ENCODE measurements around the gene KLHDC8A. TPM values are rescaled to one million over a fixed set of nuclear protein-coding genes. Genes with fewer than 3 reads are reported as not detected.
A peak's percentile ranks its signal among the peaks of the same experiment; 100 is the strongest.

Gene KLHDC8A
- total RNA-seq, 2 donors from 2014 or later: 0.24 TPM; not detected in 1

GRCh38 chr1:205339717-205340116 lies 17.0 kb downstream of the KLHDC8A start:
- TF ChIP-seq CTCF (IDR thresholded peaks at IDR 0.05): no peak
- H3K27me3 ChIP-seq: peaks cover 0 to 17% of the 10 kb centered on the region in 2 donors
- no peak for DNase-seq (ENCODE audit: low spot score)
- peaks cover 0 to 15% of the 10 kb centered on the region in 2 donors for H3K4me1 ChIP-seq
- no peak overlapping the region for H3K4me3 ChIP-seq
- no peaks in the 10 kb centered on the region for H3K36me3 ChIP-seq
- no peak overlapping the region for H3K27ac ChIP-seq
- no peaks in the 10 kb centered on the region for H3K9me3 ChIP-seq

- DNase-seq (ENCODE audit: low spot score): no peak
- Histone ChIP-seq H3K36me3 (no peaks in the 10 kb centered on the region), H3K4me3 (no peak overlapping the region), H3K27me3 (peaks cover 0 to 13% of the 10 kb centered on the region in 2 donors), H3K4me1 (peaks cover 0 to 11% of the 10 kb centered on the region in 2 donors), H3K27ac (no peak overlapping the region), H3K9me3 (no peaks in the 10 kb centered on the region)
- TF ChIP-seq CTCF (IDR thresholded peaks at IDR 0.05): no peak
These were observed 17.5 kb downstream of the KLHDC8A start for GRCh38 chr1:205339197-205339702.

- Histone ChIP-seq H3K36me3 (no peaks in the 10 kb centered on the region), H3K4me3 (no peak overlapping the region), H3K27me3 (peaks cover 0 to under 1% of the 10 kb centered on the region in 2 donors), H3K27ac (no peak overlapping the region), H3K4me1 (no peaks in the 10 kb centered on the region), H3K9me3 (no peaks in the 10 kb centered on the region)
- DNase-seq (ENCODE audit: low spot score): no peak
- TF ChIP-seq CTCF (IDR thresholded peaks at IDR 0.05): no peak
These were observed 18.7 kb downstream of the KLHDC8A start for GRCh38 chr1:205338011-205338410.

- no peak for DNase-seq (ENCODE audit: low spot score)
- TF ChIP-seq CTCF (IDR thresholded peaks at IDR 0.05): no peak
- Histone ChIP-seq H3K36me3 (no peaks in the 10 kb centered on the region), H3K9me3 (no peaks in the 10 kb centered on the region), H3K4me3 (no peak overlapping the region), H3K4me1 (no peaks in the 10 kb centered on the region), H3K27ac (no peak overlapping the region), H3K27me3 (no peaks in the 10 kb centered on the region)
These were observed 19.2 kb downstream of the KLHDC8A start for GRCh38 chr1:205337481-205337880.

GRCh38 chr1:205335692-205336091 lies 21.0 kb downstream of the KLHDC8A start:
- Histone ChIP-seq H3K27me3 (no peaks in the 10 kb centered on the region), H3K36me3 (no peaks in the 10 kb centered on the region), H3K27ac (no peak overlapping the region), H3K9me3 (no peaks in the 10 kb centered on the region), H3K4me1 (no peaks in the 10 kb centered on the region), H3K4me3 (no peak overlapping the region)
- no peak for DNase-seq (ENCODE audit: low spot score)
- peak; percentile 86 to 90 for TF ChIP-seq CTCF (IDR thresholded peaks at IDR 0.05)

All from right atrium auricular region (tissue), 2 donors.